AG09309 (cell line): ENCODE data around the gene SERF2.

Experiments
- DNase-seq: peaks from one replicate; pipeline ENCODE4 v3.0.0-alpha.2; 2010; ENCODE audit warnings: low read depth
- H3K4me3 ChIP-seq: 2 replicates; pipeline ENCODE4 v1.5.1; 2011; ENCODE audit warnings: mild to moderate bottlenecking, low read depth, low read length, moderate library complexity; ENCODE audit not compliant: control insufficient read depth
- CTCF ChIP-seq: IDR thresholded peaks from 2 replicates; pipeline ENCODE4 v1.5.1; 2011; ENCODE audit warnings: mild to moderate bottlenecking, low read depth, low read length, inconsistent platforms; ENCODE audit not compliant: insufficient read depth, control insufficient read depth; ENCODE audit errors: missing control alignments

The SERF2 gene

GRCh38 chr15:43793647-43794046, 1.5 kb downstream of the SERF2 start:
- H3K4me3 ChIP-seq = peak overlapping the region; percentile 74
- no peak for DNase-seq
- TF ChIP-seq CTCF = no peak

- DNase-seq = no peak
- H3K4me3 ChIP-seq = no peak overlapping the region
- TF ChIP-seq CTCF = no peak
Observed at GRCh38 chr15:43794269-43795037, 2.3 kb downstream of the SERF2 start.

- no peak for DNase-seq
- no peak overlapping the region for H3K4me3 ChIP-seq
- TF ChIP-seq CTCF = no peak
Observed at GRCh38 chr15:43795197-43795596, 3.1 kb downstream of the SERF2 start.

- no peak for DNase-seq
- no peak for TF ChIP-seq CTCF
- no peak overlapping the region for H3K4me3 ChIP-seq
Observed at GRCh38 chr15:43795997-43796396, 3.9 kb downstream of the SERF2 start.

- H3K4me3 ChIP-seq = no peak overlapping the region
- no peak for TF ChIP-seq CTCF
- no peak for DNase-seq
Observed at GRCh38 chr15:43796566-43796965, 4.4 kb downstream of the SERF2 start.

- no peak for DNase-seq
- no peak for TF ChIP-seq CTCF
Observed at GRCh38 chr15:43799209-43799944, 7.3 kb downstream of the SERF2 start.

More at GRCh38 chr15:43799209-43799944, 7.3 kb downstream of the SERF2 start:
- no peak overlapping the region for H3K4me3 ChIP-seq
